Loucy (cell line): ENCODE measurements around the gene PLEKHM2.

ENCODE experiments used
- H2AFZ ChIP-seq: fragments of 200-600 bp; sonication (generic); 2 replicates; pipeline ENCODE4 v1.6.0; 2016; ENCODE audit warnings: antibody characterized with exemption, mild to moderate bottlenecking, low read length, moderate library complexity
- H3F3A ChIP-seq: fragments of 200-600 bp; 2 replicates; pipeline ENCODE4 v1.6.0; 2016; ENCODE audit warnings: antibody characterized with exemption, low read depth, mild to moderate bottlenecking
- H3K27me3 ChIP-seq: fragments of 200-600 bp; sonication (generic); 2 replicates; pipeline ENCODE4 v1.6.1; 2014; ENCODE audit warnings: low read length, mild to moderate bottlenecking; ENCODE audit not compliant: insufficient read depth, poor library complexity, severe bottlenecking
- H3K36me3 ChIP-seq: fragments of 200-600 bp; sonication (generic); 2 replicates; pipeline ENCODE4 v1.6.1; 2016; ENCODE audit warnings: low read length; ENCODE audit not compliant: insufficient read depth
- H3K4me1 ChIP-seq: fragments of 200-600 bp; sonication (generic); 2 replicates; pipeline ENCODE4 v1.5.1; 2014; ENCODE audit warnings: low read length, mild to moderate bottlenecking; ENCODE audit not compliant: insufficient read depth, poor library complexity, severe bottlenecking
- H3K4me2 ChIP-seq: fragments of 200-600 bp; sonication (generic); 2 replicates; pipeline ENCODE4 v1.6.0; 2014; ENCODE audit warnings: antibody characterized with exemption, low read length, low read depth, mild to moderate bottlenecking; ENCODE audit not compliant: poor library complexity, severe bottlenecking
- H3K4me3 ChIP-seq: fragments of 200-600 bp; sonication (generic); 2 replicates; pipeline ENCODE4 v1.5.1; 2014; ENCODE audit warnings: low read length, mild to moderate bottlenecking, mixed read lengths; ENCODE audit not compliant: poor library complexity, severe bottlenecking
- H3K79me2 ChIP-seq: fragments of 200-600 bp; sonication (generic); 2 replicates; pipeline ENCODE4 v1.6.1; 2014; ENCODE audit warnings: low read length; ENCODE audit not compliant: insufficient read depth
- H3K9ac ChIP-seq: fragments of 200-600 bp; sonication (generic); 2 replicates; pipeline ENCODE4 v1.6.0; 2014; ENCODE audit warnings: mild to moderate bottlenecking, low read depth, low read length, moderate library complexity; ENCODE audit not compliant: poor library complexity, severe bottlenecking
- H3K9me2 ChIP-seq: fragments of 200-600 bp; sonication (generic); replicated peaks from 2 replicates; pipeline ENCODE4 v1.6.1; 2016; ENCODE audit warnings: low read depth, low read length, mixed read lengths
- H3K9me3 ChIP-seq: fragments of 200-600 bp; sonication (generic); 2 replicates; pipeline ENCODE4 v1.6.1; 2014; ENCODE audit warnings: mild to moderate bottlenecking, antibody characterized with exemption, low read length, low read depth; ENCODE audit not compliant: insufficient read depth
- H4K20me1 ChIP-seq: fragments of 200-600 bp; sonication (generic); 2 replicates; pipeline ENCODE4 v1.6.0; 2014; ENCODE audit warnings: antibody characterized with exemption, low read length, mild to moderate bottlenecking; ENCODE audit not compliant: insufficient read depth, poor library complexity, severe bottlenecking
- CTCF ChIP-seq: fragments of 200-600 bp; sonication (generic); conservative IDR thresholded peaks from 2 replicates; pipeline ENCODE4 v1.5.1; 2014; ENCODE audit warnings: mild to moderate bottlenecking, antibody characterized with exemption, low read length
- EZH2phosphoT487 ChIP-seq: fragments of 200-600 bp; IDR thresholded peaks from 2 replicates; pipeline ENCODE4 v1.6.1; 2018; ENCODE audit warnings: antibody characterized with exemption, mild to moderate bottlenecking, moderate library complexity, borderline replicate concordance

Gene PLEKHM2

GRCh38 chr1:15708486-15709137 is 24.5 kb downstream of the PLEKHM2 start:
- H3K79me2 ChIP-seq = peaks cover 38% of the 10 kb centered on the region; the same call in 1 of the 2 replicates
- H3K27me3 ChIP-seq = no peaks in the 10 kb centered on the region
- no peaks in the 10 kb centered on the region for H3F3A ChIP-seq
- H3K36me3 ChIP-seq = peaks cover 7% of the 10 kb centered on the region; the same call in 1 of the 2 replicates
- H3K9me2 ChIP-seq = no peaks in the 10 kb centered on the region
- H2AFZ ChIP-seq = no peak overlapping the region
- no peaks in the 10 kb centered on the region for H3K4me1 ChIP-seq
- no peaks in the 10 kb centered on the region for H3K9me3 ChIP-seq
- H3K4me3 ChIP-seq = no peak overlapping the region
- H3K9ac ChIP-seq = no peak overlapping the region
- no peaks in the 10 kb centered on the region for H4K20me1 ChIP-seq
- no peak overlapping the region for H3K4me2 ChIP-seq
- TF ChIP-seq CTCF (no peak), EZH2phosphoT487 (no peak)

- Histone ChIP-seq H3K9me2 (no peaks in the 10 kb centered on the region), H3F3A (no peaks in the 10 kb centered on the region), H3K9ac (no peak overlapping the region), H3K79me2 (peaks cover 38% of the 10 kb centered on the region; the same call in 1 of the 2 replicates), H3K4me2 (no peak overlapping the region), H3K4me1 (no peaks in the 10 kb centered on the region), H3K36me3 (peaks cover 7% of the 10 kb centered on the region; the same call in 1 of the 2 replicates), H3K4me3 (no peak overlapping the region), H3K27me3 (no peaks in the 10 kb centered on the region), H2AFZ (no peak overlapping the region), H3K9me3 (no peaks in the 10 kb centered on the region), H4K20me1 (no peaks in the 10 kb centered on the region)
- TF ChIP-seq CTCF (no peak), EZH2phosphoT487 (no peak)
Measured at GRCh38 chr1:15709226-15709625, 25.1 kb downstream of the PLEKHM2 start.

GRCh38 chr1:15712168-15712567 is 28.0 kb downstream of the PLEKHM2 start:
- H4K20me1 ChIP-seq = no peaks in the 10 kb centered on the region
- no peak overlapping the region for H3K9ac ChIP-seq
- no peak overlapping the region for H2AFZ ChIP-seq
- no peak overlapping the region for H3K4me2 ChIP-seq
- H3K36me3 ChIP-seq = peaks cover 14% of the 10 kb centered on the region; the same call in 1 of the 2 replicates
- H3K79me2 ChIP-seq = peaks cover 23% of the 10 kb centered on the region; the same call in 1 of the 2 replicates
- H3K4me3 ChIP-seq = no peak overlapping the region
- no peaks in the 10 kb centered on the region for H3K27me3 ChIP-seq
- no peaks in the 10 kb centered on the region for H3K4me1 ChIP-seq
- no peaks in the 10 kb centered on the region for H3K9me2 ChIP-seq
- TF ChIP-seq CTCF (no peak), EZH2phosphoT487 (no peak)
- H3F3A ChIP-seq = no peaks in the 10 kb centered on the region
- H3K9me3 ChIP-seq = no peaks in the 10 kb centered on the region
